ENCODE measurements around the gene RABEP2. TPM values are rescaled to one million over a fixed set of nuclear protein-coding genes. Genes with fewer than 3 reads are reported as not detected.

The RABEP2 gene
- total and polyA plus RNA-seq, 2 experiments from 2014 or later = 11.8 to 27.2 TPM

DNA sequence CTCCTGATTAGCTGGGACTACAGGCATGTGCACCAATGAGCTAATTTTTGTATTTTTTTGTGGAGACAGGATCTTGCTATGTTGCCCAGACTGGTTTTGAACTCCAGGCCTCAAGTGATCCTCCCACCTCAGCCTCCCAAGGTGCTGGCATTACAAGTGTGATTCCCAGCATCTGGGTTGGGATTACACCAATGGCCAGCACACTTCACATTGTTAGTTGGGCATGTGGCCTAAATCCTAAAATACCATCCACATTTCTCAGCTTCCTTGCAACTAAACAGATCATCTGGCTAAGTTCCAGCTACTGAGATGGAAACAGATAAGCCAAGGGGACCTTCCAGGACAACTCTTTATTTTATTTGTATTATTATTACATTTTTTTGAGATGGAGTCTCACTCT is 9.9 kb downstream of the RABEP2 start (continued):
- TF ChIP-seq, protein P1, sequence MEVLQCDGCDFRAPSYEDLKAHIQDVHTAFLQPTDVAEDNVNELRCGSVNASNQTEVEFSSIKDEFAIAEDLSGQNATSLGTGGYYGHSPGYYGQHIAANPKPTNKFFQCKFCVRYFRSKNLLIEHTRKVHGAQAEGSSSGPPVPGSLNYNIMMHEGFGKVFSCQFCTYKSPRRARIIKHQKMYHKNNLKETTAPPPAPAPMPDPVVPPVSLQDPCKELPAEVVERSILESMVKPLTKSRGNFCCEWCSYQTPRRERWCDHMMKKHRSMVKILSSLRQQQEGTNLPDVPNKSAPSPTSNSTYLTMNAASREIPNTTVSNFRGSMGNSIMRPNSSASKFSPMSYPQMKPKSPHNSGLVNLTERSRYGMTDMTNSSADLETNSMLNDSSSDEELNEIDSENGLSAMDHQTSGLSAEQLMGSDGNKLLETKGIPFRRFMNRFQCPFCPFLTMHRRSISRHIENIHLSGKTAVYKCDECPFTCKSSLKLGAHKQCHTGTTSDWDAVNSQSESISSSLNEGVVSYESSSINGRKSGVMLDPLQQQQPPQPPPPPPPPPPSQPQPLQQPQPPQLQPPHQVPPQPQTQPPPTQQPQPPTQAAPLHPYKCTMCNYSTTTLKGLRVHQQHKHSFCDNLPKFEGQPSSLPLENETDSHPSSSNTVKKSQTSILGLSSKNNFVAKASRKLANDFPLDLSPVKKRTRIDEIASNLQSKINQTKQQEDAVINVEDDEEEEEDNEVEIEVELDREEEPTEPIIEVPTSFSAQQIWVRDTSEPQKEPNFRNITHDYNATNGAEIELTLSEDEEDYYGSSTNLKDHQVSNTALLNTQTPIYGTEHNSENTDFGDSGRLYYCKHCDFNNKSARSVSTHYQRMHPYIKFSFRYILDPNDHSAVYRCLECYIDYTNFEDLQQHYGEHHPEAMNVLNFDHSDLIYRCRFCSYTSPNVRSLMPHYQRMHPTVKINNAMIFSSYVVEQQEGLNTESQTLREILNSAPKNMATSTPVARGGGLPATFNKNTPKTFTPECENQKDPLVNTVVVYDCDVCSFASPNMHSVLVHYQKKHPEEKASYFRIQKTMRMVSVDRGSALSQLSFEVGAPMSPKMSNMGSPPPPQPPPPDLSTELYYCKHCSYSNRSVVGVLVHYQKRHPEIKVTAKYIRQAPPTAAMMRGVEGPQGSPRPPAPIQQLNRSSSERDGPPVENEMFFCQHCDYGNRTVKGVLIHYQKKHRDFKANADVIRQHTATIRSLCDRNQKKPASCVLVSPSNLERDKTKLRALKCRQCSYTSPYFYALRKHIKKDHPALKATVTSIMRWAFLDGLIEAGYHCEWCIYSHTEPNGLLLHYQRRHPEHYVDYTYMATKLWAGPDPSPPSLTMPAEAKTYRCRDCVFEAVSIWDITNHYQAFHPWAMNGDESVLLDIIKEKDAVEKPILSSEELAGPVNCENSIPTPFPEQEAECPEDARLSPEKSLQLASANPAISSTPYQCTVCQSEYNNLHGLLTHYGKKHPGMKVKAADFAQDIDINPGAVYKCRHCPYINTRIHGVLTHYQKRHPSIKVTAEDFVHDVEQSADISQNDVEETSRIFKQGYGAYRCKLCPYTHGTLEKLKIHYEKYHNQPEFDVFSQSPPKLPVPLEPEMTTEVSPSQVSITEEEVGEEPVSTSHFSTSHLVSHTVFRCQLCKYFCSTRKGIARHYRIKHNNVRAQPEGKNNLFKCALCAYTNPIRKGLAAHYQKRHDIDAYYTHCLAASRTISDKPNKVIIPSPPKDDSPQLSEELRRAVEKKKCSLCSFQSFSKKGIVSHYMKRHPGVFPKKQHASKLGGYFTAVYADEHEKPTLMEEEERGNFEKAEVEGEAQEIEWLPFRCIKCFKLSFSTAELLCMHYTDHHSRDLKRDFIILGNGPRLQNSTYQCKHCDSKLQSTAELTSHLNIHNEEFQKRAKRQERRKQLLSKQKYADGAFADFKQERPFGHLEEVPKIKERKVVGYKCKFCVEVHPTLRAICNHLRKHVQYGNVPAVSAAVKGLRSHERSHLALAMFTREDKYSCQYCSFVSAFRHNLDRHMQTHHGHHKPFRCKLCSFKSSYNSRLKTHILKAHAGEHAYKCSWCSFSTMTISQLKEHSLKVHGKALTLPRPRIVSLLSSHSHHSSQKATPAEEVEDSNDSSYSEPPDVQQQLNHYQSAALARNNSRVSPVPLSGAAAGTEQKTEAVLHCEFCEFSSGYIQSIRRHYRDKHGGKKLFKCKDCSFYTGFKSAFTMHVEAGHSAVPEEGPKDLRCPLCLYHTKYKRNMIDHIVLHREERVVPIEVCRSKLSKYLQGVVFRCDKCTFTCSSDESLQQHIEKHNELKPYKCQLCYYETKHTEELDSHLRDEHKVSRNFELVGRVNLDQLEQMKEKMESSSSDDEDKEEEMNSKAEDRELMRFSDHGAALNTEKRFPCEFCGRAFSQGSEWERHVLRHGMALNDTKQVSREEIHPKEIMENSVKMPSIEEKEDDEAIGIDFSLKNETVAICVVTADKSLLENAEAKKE (CRISPR knock-in tag; IDR thresholded peaks at IDR 0.05) = no peak
- TF ChIP-seq, protein P2, sequence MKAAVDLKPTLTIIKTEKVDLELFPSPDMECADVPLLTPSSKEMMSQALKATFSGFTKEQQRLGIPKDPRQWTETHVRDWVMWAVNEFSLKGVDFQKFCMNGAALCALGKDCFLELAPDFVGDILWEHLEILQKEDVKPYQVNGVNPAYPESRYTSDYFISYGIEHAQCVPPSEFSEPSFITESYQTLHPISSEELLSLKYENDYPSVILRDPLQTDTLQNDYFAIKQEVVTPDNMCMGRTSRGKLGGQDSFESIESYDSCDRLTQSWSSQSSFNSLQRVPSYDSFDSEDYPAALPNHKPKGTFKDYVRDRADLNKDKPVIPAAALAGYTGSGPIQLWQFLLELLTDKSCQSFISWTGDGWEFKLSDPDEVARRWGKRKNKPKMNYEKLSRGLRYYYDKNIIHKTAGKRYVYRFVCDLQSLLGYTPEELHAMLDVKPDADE (IDR thresholded peaks at IDR 0.05) = no peak
- TF ChIP-seq POLR2AphosphoS5 (IDR thresholded peaks at IDR 0.05; ENCODE audit: low read depth) = no peak

DNA sequence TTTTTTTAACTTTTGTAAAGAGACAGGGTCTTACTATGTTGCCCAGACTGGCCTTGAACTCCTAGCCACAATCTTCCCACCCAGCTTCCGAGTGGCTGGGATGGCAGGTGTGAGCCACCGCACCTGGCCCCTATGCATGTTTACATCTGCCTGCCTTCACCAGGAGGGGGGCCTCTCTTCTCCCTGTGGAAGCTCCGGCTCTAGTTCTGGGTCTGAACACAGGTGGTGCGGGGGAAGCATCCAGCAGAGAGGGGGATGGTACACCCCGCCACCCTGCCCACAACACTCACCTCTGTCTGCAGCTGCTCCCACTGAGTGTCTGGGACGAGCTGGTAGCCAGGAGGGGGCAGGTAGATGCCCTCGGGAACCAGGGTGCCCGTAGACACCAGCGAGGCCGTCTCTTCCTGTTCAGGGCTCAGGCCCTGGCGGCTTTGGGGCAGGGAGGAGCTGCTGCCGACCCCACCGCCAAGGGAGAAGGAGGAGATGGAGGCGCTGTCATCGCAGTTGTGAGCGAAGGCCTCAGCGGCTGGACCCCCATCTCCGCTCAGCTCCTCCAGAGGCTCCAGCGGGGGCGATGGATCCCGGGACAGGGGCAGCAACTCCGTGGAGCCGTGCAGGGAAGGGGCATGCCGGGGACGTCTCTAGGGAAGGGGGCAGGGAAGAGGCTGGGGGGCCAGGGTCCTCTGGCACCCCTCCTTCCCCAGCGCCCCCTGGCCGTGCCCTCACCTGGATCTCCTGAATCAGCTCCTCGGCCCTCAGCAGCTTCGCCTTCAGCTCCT is 10.9 kb downstream of the RABEP2 start:
- H3K4me1 ChIP-seq (ENCODE audit: insufficient read depth) = no peaks in the 10 kb centered on the region
- no peaks in the 10 kb centered on the region for H3K9me3 Mint-ChIP-seq
- H3K27me3 Mint-ChIP-seq (ENCODE audit: insufficient read depth, low read depth, poor library complexity) = peaks cover 11% of the 10 kb centered on the region
- TF ChIP-seq, protein P1 (CRISPR knock-in tag; IDR thresholded peaks at IDR 0.05) = no peak
- TF ChIP-seq ZNF331 (CRISPR knock-in tag; IDR thresholded peaks at IDR 0.05; ENCODE audit: low read depth) (no peak), NANOG (IDR thresholded peaks at IDR 0.05; ENCODE audit: borderline replicate concordance) (no peak)

More for the DNA sequence above, 10.9 kb downstream of the RABEP2 start:
- H3K27ac Mint-ChIP-seq = no peak overlapping the region
- ATAC-seq (no peak), DNase-seq (ENCODE audit: low spot score) (no peak)
- Histone ChIP-seq H3K4me2 (no peak overlapping the region), H4K20me1 (replicated peaks; ENCODE audit: insufficient read depth) (no peaks in the 10 kb centered on the region), H3K27ac (ENCODE audit: low read depth) (no peak overlapping the region), H2AFZ (no peak overlapping the region), H3K27me3 (ENCODE audit: insufficient read depth) (no peaks in the 10 kb centered on the region), H3K9me2 (ENCODE audit: insufficient read depth) (no peaks in the 10 kb centered on the region), H3K4me3 (no peak overlapping the region), H3F3A (replicated peaks; ENCODE audit: low read depth) (no peaks in the 10 kb centered on the region), H3K79me2 (replicated peaks; ENCODE audit: insufficient read depth) (no peaks in the 10 kb centered on the region), H3K36me3 (ENCODE audit: insufficient read depth) (0 out of 2 replicates have a peak, but pooled peaks cover 4% of the 10 kb centered on the region)
- no peak overlapping the region for H3K4me3 Mint-ChIP-seq
- H3K36me3 Mint-ChIP-seq (ENCODE audit: low read depth) = peaks cover 25% of the 10 kb centered on the region
- H3K4me1 Mint-ChIP-seq = no peaks in the 10 kb centered on the region; the same call in 2 of the 3 replicates
